Measurements from ENCODE around the gene KCTD10.

Gene KCTD10

DNA sequence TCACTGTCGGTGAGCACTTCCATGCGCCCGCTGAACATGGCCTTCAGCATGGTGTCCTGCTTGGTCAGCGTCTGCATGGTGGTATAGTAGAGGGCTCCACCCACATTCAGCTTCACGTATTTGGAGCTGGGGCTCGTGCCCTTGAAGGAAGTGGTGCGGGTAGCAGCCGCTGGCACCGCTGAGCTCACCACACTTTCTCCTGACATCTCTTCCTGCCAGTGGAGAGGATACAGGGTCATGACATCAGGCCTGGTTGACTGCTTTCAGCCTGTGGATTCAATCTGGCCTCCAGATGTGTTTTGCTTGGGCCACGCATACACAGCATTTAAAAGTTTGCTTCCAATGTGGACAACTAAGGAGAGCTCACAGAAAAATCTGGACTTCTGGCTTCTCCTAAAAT is 7.6 kb downstream of the KCTD10 start:
- H3K27me3 ChIP-seq (ENCODE audit: insufficient read depth, poor library complexity, severe bottlenecking) = no peaks in the 10 kb centered on the region
- no peak for DNase-seq (ENCODE audit: low read depth in 1 of 2, low spot score in 1 of 2)
- no peak overlapping the region for H3K4me3 ChIP-seq (replicated peaks; ENCODE audit: insufficient read depth, low read length)
- no peak overlapping the region for H3K27ac ChIP-seq (replicated peaks)
- TF ChIP-seq SPI1 (IDR thresholded peaks at IDR 0.05; ENCODE audit: borderline replicate concordance, low read depth) (no peak), GABPA (IDR thresholded peaks at IDR 0.05; ENCODE audit: low read depth) (no peak), POLR2AphosphoS5 (IDR thresholded peaks at IDR 0.05; ENCODE audit: low read depth) (no peak)
- TF ChIP-seq, protein P1, sequence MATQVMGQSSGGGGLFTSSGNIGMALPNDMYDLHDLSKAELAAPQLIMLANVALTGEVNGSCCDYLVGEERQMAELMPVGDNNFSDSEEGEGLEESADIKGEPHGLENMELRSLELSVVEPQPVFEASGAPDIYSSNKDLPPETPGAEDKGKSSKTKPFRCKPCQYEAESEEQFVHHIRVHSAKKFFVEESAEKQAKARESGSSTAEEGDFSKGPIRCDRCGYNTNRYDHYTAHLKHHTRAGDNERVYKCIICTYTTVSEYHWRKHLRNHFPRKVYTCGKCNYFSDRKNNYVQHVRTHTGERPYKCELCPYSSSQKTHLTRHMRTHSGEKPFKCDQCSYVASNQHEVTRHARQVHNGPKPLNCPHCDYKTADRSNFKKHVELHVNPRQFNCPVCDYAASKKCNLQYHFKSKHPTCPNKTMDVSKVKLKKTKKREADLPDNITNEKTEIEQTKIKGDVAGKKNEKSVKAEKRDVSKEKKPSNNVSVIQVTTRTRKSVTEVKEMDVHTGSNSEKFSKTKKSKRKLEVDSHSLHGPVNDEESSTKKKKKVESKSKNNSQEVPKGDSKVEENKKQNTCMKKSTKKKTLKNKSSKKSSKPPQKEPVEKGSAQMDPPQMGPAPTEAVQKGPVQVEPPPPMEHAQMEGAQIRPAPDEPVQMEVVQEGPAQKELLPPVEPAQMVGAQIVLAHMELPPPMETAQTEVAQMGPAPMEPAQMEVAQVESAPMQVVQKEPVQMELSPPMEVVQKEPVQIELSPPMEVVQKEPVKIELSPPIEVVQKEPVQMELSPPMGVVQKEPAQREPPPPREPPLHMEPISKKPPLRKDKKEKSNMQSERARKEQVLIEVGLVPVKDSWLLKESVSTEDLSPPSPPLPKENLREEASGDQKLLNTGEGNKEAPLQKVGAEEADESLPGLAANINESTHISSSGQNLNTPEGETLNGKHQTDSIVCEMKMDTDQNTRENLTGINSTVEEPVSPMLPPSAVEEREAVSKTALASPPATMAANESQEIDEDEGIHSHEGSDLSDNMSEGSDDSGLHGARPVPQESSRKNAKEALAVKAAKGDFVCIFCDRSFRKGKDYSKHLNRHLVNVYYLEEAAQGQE (IDR thresholded peaks at IDR 0.05; ENCODE audit: insufficient replicate concordance, low read depth) = no peak
- TF ChIP-seq, protein P2, sequence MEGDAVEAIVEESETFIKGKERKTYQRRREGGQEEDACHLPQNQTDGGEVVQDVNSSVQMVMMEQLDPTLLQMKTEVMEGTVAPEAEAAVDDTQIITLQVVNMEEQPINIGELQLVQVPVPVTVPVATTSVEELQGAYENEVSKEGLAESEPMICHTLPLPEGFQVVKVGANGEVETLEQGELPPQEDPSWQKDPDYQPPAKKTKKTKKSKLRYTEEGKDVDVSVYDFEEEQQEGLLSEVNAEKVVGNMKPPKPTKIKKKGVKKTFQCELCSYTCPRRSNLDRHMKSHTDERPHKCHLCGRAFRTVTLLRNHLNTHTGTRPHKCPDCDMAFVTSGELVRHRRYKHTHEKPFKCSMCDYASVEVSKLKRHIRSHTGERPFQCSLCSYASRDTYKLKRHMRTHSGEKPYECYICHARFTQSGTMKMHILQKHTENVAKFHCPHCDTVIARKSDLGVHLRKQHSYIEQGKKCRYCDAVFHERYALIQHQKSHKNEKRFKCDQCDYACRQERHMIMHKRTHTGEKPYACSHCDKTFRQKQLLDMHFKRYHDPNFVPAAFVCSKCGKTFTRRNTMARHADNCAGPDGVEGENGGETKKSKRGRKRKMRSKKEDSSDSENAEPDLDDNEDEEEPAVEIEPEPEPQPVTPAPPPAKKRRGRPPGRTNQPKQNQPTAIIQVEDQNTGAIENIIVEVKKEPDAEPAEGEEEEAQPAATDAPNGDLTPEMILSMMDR (IDR thresholded peaks at IDR 0.05; ENCODE audit: insufficient read depth, low read length) = no peak

DNA sequence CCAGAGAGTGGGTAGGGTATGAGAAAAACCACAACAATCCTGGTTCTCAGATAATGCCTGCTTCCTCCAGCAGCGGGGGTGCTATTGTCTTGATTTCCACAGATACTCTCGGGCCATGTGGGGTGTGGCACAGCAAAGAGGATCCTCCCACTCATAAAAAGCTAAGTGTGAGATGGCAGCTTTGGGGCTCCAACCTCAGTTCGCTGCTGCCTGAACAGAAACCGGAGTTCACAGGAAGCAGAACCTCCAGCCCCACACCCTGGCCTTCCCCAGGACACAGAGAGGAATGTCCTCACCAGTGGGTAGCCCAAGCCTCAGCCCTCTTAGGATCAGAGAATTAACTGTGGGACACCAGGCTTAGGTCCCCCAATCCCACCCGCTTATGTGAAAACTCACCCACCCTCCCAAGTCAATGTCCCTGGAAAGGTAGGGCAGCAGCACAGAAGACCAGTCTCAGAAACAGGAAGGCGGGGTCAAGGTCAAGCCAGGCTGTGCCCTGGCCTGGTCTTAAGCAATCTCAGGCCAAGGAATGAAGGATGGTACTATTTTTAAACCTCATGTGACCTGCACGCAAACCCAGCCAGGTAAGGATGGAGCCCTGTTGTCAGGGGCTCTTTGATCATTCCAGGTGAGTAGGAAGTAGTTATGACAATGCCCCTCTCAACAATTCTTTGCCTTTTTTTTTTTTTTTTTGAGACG is 9.0 kb downstream of the KCTD10 start:
- no peak for DNase-seq (ENCODE audit: low read depth in 1 of 2, low spot score in 1 of 2)
- no peaks in the 10 kb centered on the region for H3K27me3 ChIP-seq (ENCODE audit: insufficient read depth, poor library complexity, severe bottlenecking)
- no peak overlapping the region for H3K27ac ChIP-seq (replicated peaks)
- no peak overlapping the region for H3K4me3 ChIP-seq (replicated peaks; ENCODE audit: insufficient read depth, low read length)
- TF ChIP-seq SPI1 (IDR thresholded peaks at IDR 0.05; ENCODE audit: borderline replicate concordance, low read depth) = no peak
- TF ChIP-seq, protein P2 (IDR thresholded peaks at IDR 0.05; ENCODE audit: insufficient read depth, low read length) = no peak
- no peak for TF ChIP-seq GABPA (IDR thresholded peaks at IDR 0.05; ENCODE audit: low read depth)
- TF ChIP-seq POLR2AphosphoS5 (IDR thresholded peaks at IDR 0.05; ENCODE audit: low read depth) = no peak
- TF ChIP-seq, protein P1 (IDR thresholded peaks at IDR 0.05; ENCODE audit: insufficient replicate concordance, low read depth) = no peak

DNA sequence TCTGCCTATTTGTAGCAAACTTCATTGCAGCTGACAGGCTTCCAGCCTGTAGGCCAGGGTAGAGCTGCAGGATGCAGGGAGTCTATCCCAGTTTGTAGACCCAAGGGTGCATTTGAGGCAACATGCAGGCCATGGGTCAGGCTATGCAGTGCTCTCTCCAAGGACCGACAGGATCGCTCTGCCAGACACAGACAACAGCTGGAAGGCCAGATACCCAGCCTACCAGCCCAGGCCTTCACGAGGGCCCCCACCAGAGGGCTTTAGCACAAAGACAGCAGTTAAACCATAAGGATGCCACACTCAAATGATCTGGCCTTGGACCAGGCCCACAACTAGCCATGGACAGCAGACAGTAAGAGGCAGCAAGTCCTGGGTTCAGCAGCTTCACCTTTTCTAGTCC is 10.3 kb downstream of the KCTD10 start:
- Histone ChIP-seq H3K4me3 (replicated peaks; ENCODE audit: insufficient read depth, low read length) (no peak overlapping the region), H3K27me3 (ENCODE audit: insufficient read depth, poor library complexity, severe bottlenecking) (no peaks in the 10 kb centered on the region), H3K27ac (replicated peaks) (no peak overlapping the region)
- TF ChIP-seq, protein P2 (IDR thresholded peaks at IDR 0.05; ENCODE audit: insufficient read depth, low read length) = no peak
- TF ChIP-seq GABPA (IDR thresholded peaks at IDR 0.05; ENCODE audit: low read depth) = no peak
- TF ChIP-seq, protein P1 (IDR thresholded peaks at IDR 0.05; ENCODE audit: insufficient replicate concordance, low read depth) = no peak
- DNase-seq (ENCODE audit: low read depth in 1 of 2, low spot score in 1 of 2) = no peak

Measured in HL-60 (cell line).